Loucy (cell line): Measurements from ENCODE around the gene MYOD1.

Source experiments
- CTCF ChIP-seq: fragments of 200-600 bp; sonication (generic); conservative IDR thresholded peaks from 2 replicates; pipeline ENCODE4 v1.5.1; 2014; ENCODE audit warnings: mild to moderate bottlenecking, antibody characterized with exemption, low read length
- EZH2phosphoT487 ChIP-seq: fragments of 200-600 bp; IDR thresholded peaks from 2 replicates; pipeline ENCODE4 v1.6.1; 2018; ENCODE audit warnings: antibody characterized with exemption, mild to moderate bottlenecking, moderate library complexity, borderline replicate concordance

GRCh38 chr11:17730137-17730536, 10.8 kb downstream of the MYOD1 start:
- TF ChIP-seq CTCF = no peak
- no peak for TF ChIP-seq EZH2phosphoT487
